Measurements from ENCODE around the gene BSG.

The BSG gene

GRCh38 chr19:566403-566802 is 6.0 kb upstream of the BSG start:
- peak in 1 of 2 donors; percentile 97 for DNase-seq (ENCODE audit: low read depth in 2 of 2)
- TF ChIP-seq CTCF (IDR thresholded peaks at IDR 0.05; ENCODE audit: low read depth, low read length), result no peak
- H3K4me3 ChIP-seq (replicated peaks in 1 of 2; ENCODE audit: low read depth in 2 of 2, low read length in 2 of 2), result no peak overlapping the region

- TF ChIP-seq CTCF (IDR thresholded peaks at IDR 0.05; ENCODE audit: low read depth, low read length), result no peak
- H3K4me3 ChIP-seq (replicated peaks in 1 of 2; ENCODE audit: low read depth in 2 of 2, low read length in 2 of 2), result no peak overlapping the region
- DNase-seq (ENCODE audit: low read depth in 2 of 2), result no peak
These were observed 5.6 kb upstream of the BSG start for GRCh38 chr19:566844-567243.

GRCh38 chr19:567296-567900 is 5.0 kb upstream of the BSG start:
- TF ChIP-seq CTCF (IDR thresholded peaks at IDR 0.05; ENCODE audit: low read depth, low read length), result no peak
- no peak for DNase-seq (ENCODE audit: low read depth in 2 of 2)
- no peak overlapping the region for H3K4me3 ChIP-seq (replicated peaks in 1 of 2; ENCODE audit: low read depth in 2 of 2, low read length in 2 of 2)

- no peak for TF ChIP-seq CTCF (IDR thresholded peaks at IDR 0.05; ENCODE audit: low read depth, low read length)
- no peak for DNase-seq (ENCODE audit: low read depth in 2 of 2)
- H3K4me3 ChIP-seq (replicated peaks in 1 of 2; ENCODE audit: low read depth in 2 of 2, low read length in 2 of 2), result no peak overlapping the region
These were observed 2.1 kb upstream of the BSG start for GRCh38 chr19:570251-570686.

GRCh38 chr19:570937-571565 is 1.3 kb upstream of the BSG start:
- peak in 1 of 2 donors; percentile 23 for DNase-seq (ENCODE audit: low read depth in 2 of 2)
- peak overlapping the region; percentile 40 to 56 for H3K4me3 ChIP-seq (replicated peaks in 1 of 2; ENCODE audit: low read depth in 2 of 2, low read length in 2 of 2)
- no peak for TF ChIP-seq CTCF (IDR thresholded peaks at IDR 0.05; ENCODE audit: low read depth, low read length)

GRCh38 chr19:571566-571974 is 826 bp upstream of the BSG start:
- no peak for TF ChIP-seq CTCF (IDR thresholded peaks at IDR 0.05; ENCODE audit: low read depth, low read length)
- DNase-seq (ENCODE audit: low read depth in 2 of 2), result no peak
- H3K4me3 ChIP-seq (replicated peaks in 1 of 2; ENCODE audit: low read depth in 2 of 2, low read length in 2 of 2), result peak overlapping the region; percentile 40 to 56

Measured in cardiac fibroblast (primary cell).